Measurements from ENCODE around the gene STX19.
A peak's percentile ranks its signal among the peaks of the same experiment; 100 is the strongest.

Gene STX19

DNA sequence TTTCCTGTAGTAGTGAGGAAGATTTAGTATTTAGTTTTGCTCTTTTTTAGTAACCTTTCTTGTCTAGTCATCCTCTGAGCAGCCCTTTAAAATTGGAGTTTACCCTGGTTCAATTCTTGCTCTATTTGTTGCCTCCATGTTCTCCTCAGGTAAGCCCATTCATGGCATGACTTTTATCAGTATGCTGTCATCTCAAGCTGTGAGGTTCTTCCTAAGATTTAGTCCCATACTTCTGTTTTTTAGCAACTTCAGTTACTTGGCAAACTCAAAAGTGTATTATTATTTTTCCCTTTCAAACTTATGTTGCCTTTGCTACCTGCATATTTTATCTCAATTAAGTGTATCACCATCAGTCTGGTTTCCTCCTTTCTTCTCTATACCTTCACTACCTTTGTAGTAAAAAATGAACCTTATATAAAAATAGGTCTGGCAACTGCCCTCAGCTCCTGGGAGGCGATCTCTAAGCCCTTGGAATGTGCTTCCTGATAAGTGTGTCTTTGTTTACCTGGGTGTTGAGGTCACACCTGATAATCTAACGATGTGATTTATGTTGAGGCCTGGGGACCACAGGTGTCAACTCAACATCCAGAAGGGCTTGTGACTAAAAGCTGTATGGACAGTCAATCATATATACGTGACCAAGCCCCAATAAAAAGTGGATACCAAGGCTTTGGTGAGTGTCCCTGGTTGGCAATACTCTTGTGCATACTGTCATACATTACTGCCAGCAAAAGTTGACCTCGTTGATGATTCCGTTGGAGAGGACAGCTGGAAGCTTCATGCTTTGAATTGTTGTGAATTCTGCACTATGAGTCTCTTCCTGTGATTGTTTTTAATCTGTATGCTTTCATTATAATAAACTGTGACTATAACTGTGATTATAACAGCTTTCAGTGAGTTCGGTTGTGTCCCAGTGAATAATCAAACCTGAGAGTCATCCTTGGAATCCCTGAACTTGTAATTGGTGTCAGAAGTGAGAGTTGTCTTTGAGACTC, 38.4 kb upstream of the STX19 start:
- no peak overlapping the region for H3K27ac ChIP-seq

DNA sequence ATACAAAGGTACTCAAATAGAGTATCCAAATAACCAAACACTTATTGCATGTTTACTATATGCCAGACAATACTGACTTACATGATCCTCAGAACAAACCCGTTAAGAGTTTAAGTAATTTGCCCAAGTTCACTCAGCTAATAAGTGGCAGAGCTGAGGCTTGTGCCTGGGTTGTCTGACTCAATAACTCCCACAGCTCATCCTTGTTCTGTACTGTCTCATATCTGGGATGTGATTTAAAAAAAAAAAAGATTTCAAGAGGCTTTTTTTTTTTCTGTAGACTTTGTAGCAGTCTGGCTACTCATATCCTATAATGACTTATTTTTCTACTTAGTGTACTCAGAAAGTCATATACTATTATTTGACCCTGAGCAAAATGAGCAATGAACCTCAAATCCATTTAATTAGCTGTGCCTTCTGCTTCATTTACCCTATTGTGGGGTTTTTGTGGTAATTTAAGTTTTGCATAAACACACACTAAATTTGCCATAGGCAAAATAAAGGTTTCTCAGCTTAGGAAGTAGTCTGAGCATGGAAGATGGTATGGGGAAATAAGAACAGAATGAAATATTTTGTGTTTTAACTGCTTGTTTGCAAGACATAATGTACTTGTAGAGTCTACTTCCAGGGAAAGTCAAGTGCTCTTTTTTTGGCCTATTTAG, 37.6 kb upstream of the STX19 start:
- DNase-seq, result no peak
- H3K9me3 ChIP-seq (ENCODE audit: severe bottlenecking), result no peaks in the 10 kb centered on the region
- H3K27me3 ChIP-seq (ENCODE audit: insufficient read depth, low read depth, severe bottlenecking), result no peaks in the 10 kb centered on the region
- H3K4me3 ChIP-seq (ENCODE audit: low read depth, low read length), result no peak overlapping the region
- no peak overlapping the region for H3K27ac ChIP-seq
- TF ChIP-seq, protein P1, sequence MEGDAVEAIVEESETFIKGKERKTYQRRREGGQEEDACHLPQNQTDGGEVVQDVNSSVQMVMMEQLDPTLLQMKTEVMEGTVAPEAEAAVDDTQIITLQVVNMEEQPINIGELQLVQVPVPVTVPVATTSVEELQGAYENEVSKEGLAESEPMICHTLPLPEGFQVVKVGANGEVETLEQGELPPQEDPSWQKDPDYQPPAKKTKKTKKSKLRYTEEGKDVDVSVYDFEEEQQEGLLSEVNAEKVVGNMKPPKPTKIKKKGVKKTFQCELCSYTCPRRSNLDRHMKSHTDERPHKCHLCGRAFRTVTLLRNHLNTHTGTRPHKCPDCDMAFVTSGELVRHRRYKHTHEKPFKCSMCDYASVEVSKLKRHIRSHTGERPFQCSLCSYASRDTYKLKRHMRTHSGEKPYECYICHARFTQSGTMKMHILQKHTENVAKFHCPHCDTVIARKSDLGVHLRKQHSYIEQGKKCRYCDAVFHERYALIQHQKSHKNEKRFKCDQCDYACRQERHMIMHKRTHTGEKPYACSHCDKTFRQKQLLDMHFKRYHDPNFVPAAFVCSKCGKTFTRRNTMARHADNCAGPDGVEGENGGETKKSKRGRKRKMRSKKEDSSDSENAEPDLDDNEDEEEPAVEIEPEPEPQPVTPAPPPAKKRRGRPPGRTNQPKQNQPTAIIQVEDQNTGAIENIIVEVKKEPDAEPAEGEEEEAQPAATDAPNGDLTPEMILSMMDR (IDR thresholded peaks at IDR 0.05; ENCODE audit: low read depth, low read length), result no peak
- H3K36me3 ChIP-seq, result peaks cover 6% of the 10 kb centered on the region

More for the DNA sequence above, 38.4 kb upstream of the STX19 start:
- no peak overlapping the region for H3K4me3 ChIP-seq (ENCODE audit: low read depth, low read length)
- H3K27me3 ChIP-seq (ENCODE audit: insufficient read depth, low read depth, severe bottlenecking), result no peaks in the 10 kb centered on the region
- H3K36me3 ChIP-seq, result peaks cover 6% of the 10 kb centered on the region
- TF ChIP-seq, protein P1 (IDR thresholded peaks at IDR 0.05; ENCODE audit: low read depth, low read length), result no peak
- H3K9me3 ChIP-seq (ENCODE audit: severe bottlenecking), result no peaks in the 10 kb centered on the region
- DNase-seq, result no peak

DNA sequence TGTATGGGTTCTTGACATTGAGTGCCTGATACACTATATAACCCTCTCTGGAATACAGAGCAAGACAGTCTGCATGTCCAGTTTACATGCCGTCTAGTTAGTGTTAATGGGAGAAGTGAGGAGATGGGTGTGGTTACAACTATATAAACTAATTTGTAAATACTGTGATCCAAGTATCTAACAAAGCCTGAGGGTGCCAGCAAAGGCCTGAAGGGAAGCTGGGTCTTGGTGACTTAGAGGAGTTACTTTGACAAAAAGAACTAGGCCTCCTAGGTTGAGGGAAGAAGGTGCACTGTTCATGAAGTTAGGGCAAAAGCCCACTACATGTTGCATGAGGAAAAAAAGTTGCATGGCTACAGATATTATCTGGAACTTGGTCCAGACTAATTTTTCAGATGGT, 36.7 kb upstream of the STX19 start:
- Histone ChIP-seq H3K9me3 (ENCODE audit: severe bottlenecking) (no peaks in the 10 kb centered on the region), H3K36me3 (peaks cover 6% of the 10 kb centered on the region), H3K4me3 (ENCODE audit: low read depth, low read length) (no peak overlapping the region), H3K27me3 (ENCODE audit: insufficient read depth, low read depth, severe bottlenecking) (no peaks in the 10 kb centered on the region), H3K27ac (no peak overlapping the region)
- TF ChIP-seq, protein P1 (IDR thresholded peaks at IDR 0.05; ENCODE audit: low read depth, low read length), result no peak
- no peak for DNase-seq

DNA sequence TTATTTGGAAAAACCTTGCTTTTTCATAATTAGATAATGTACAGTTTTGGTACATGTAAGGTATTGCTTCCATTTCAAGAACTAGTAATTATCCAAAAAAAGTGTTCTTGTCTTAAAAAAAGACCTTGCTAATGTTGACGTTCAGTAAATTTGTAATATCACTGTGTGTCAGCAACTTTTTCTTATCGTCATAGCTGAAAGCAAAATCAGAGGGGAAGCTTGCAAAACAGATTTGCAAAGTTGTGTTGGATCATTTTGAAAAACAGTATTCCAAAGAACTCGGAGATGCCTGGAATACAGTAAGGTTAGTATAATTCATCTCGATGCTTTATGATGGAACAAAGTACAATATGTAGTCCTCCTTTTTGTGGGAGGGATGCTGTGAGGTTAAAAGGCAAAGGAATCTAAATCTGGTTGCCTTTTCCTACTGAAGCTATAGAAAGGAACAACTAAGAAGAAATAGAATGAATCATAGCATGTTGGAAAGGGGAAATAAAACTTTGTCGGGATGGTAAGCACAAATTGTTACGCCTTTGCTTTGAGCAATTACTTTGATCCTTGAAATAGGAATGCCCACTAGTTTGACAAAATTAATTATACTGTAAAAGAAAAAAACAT, 36.0 kb upstream of the STX19 start:
- no peak for DNase-seq
- Histone ChIP-seq H3K9me3 (ENCODE audit: severe bottlenecking) (no peaks in the 10 kb centered on the region), H3K36me3 (peaks cover 6% of the 10 kb centered on the region), H3K4me3 (ENCODE audit: low read depth, low read length) (no peak overlapping the region), H3K27me3 (ENCODE audit: insufficient read depth, low read depth, severe bottlenecking) (no peaks in the 10 kb centered on the region), H3K27ac (no peak overlapping the region)
- TF ChIP-seq, protein P1 (IDR thresholded peaks at IDR 0.05; ENCODE audit: low read depth, low read length), result no peak

DNA sequence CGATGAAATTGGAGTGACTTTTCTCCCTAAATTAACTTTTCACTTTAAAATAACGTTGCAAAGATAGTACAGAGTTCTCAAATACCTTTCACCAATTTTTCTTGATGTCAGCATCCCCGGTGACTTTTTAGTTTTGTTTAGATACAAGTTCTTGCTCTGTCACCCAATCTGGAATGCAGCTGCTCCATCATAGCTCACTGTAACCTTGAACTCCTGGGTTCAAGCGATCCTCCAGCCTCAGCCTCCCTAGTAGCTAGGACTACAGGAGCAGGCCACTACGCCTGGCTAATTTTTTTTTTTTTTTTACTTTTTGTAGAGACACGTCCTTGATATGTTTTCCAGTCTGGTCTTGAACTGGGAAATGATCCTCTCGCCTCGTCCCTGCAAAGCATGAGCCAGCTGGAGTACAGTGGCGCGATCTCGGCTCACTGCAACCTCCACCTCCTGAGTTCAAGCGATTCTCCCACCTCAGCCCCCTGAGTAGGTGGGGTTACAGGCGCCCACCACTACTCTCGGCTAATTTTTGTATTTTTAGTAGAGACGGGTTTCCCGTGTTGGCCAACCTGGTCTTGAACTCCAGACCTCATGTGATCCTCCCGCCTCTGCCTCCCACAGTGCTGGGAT, 35.2 kb upstream of the STX19 start:
- peak overlapping the region; percentile 90 for H3K27ac ChIP-seq
- H3K27me3 ChIP-seq (ENCODE audit: insufficient read depth, low read depth, severe bottlenecking), result no peaks in the 10 kb centered on the region
- peaks cover 6% of the 10 kb centered on the region for H3K36me3 ChIP-seq
- TF ChIP-seq, protein P1 (IDR thresholded peaks at IDR 0.05; ENCODE audit: low read depth, low read length), result no peak
- H3K9me3 ChIP-seq (ENCODE audit: severe bottlenecking), result no peaks in the 10 kb centered on the region
- H3K4me3 ChIP-seq (ENCODE audit: low read depth, low read length), result peak overlapping the region; percentile 90
- DNase-seq, result no peak

All from WERI-Rb-1 (cell line).